Esophagus muscularis mucosa (tissue), 4 donors: ENCODE data around the gene BANF1. TPM values are rescaled to one million over a fixed set of nuclear protein-coding genes. Genes with fewer than 3 reads are reported as not detected.

ENCODE experiments used
- DNase-seq: peaks from one replicate; pipeline ENCODE4 v3.0.0-alpha.2; 2017; ENCODE audit errors: extremely low spot score
- H3K27ac ChIP-seq, 4 donors: fragments of 200-600 bp; sonication (generic); replicated peaks in 1 of 4; 1 replicate in 3 of 4; 2 replicates in 1 of 4; pipeline ENCODE4 v1.5.1; 2016 to 2019; ENCODE audit warnings: mild to moderate bottlenecking in 1 of 4
- H3K27me3 ChIP-seq, 4 donors: fragments of 200-600 bp; sonication (generic); one replicate each; pipeline versions ENCODE4 v1.5.1 to v1.6.0; 2016 to 2019
- H3K36me3 ChIP-seq, 4 donors: fragments of 200-600 bp; sonication (generic); one replicate each; pipeline ENCODE4 v1.5.1; 2016 to 2019
- H3K4me1 ChIP-seq, 4 donors: fragments of 200-600 bp; sonication (generic); one replicate each; pipeline ENCODE4 v1.5.1; 2016 to 2019
- H3K4me3 ChIP-seq, 4 donors: fragments of 200-600 bp; sonication (generic); 1 replicate in 2 of 4; 2 replicates in 2 of 4; pipeline ENCODE4 v1.5.1; 2016 to 2019; ENCODE audit warnings: mild to moderate bottlenecking in 4 of 4, moderate library complexity in 1 of 4
- H3K9me3 ChIP-seq, 4 donors: fragments of 200-600 bp; sonication (generic); 1 replicate in 3 of 4; 2 replicates in 1 of 4; pipeline ENCODE4 v1.5.1; 2016 to 2019
- CTCF ChIP-seq, 3 experiments: fragments of 200-600 bp in 2 of 3; fragments of 450-650 bp in 1 of 3; sonication (generic) in 2 of 3; IDR thresholded peaks; one replicate each; pipeline ENCODE4 v1.5.1; 2017 to 2019; ENCODE audit warnings: antibody characterized with exemption in 3 of 3, mild to moderate bottlenecking in 2 of 3, moderate library complexity in 1 of 3
- EP300 ChIP-seq: sonication (generic); formaldehyde crosslinking; IDR thresholded peaks from one replicate; pipeline ENCODE4 v1.6.1; 2017; ENCODE audit warnings: antibody characterized with exemption
- POLR2A ChIP-seq: fragments of 450-650 bp; IDR thresholded peaks from one replicate; pipeline ENCODE4 v1.6.1; 2017; ENCODE audit warnings: antibody characterized with exemption, moderate library complexity, mild to moderate bottlenecking, low read depth
- POLR2AphosphoS5 ChIP-seq, 2 donors: sonication (generic); formaldehyde crosslinking; IDR thresholded peaks; one replicate each; pipeline ENCODE4 v1.6.1; 2017; ENCODE audit warnings: antibody characterized with exemption in 2 of 2
- WGBS: methylation state at CpG from one replicate; pipeline ENCODE4 v1.1.5; 2018; 5-methylcytosine and 5-hydroxymethylcytosine counted together
- intact Hi-C: fragments of 100-400 bp; cut with DNase I; formaldehyde crosslinking; loops from one replicate; pipeline ENCODE4 v1.15.1; 2023
- total RNA-seq, 4 donors: library from RNA; depleted of rRNA; stranded (reverse); fragments of >200 nt; gene quantifications; one replicate each; pipeline versions ENCODE4 v1.1.0 to v1.2.1, GENCODE V29; 2016

The BANF1 gene
- total RNA-seq, 4 donors from 2014 or later: 46.9 to 72.5 (median 57.9) TPM

GRCh38 chr11:65981101-65981740 lies 21.1 kb upstream of the BANF1 start:
- Histone ChIP-seq H3K9me3 (no peaks in the 10 kb centered on the region), H3K4me1 (peaks cover 0 to 16% (median 8%) of the 10 kb centered on the region in 4 donors), H3K36me3 (peaks cover 28 to 42% (median 40%) of the 10 kb centered on the region in 4 donors), H3K27me3 (no peaks in the 10 kb centered on the region), H3K4me3 (no peak overlapping the region), H3K27ac (no peak overlapping the region)
- TF ChIP-seq POLR2AphosphoS5 (IDR thresholded peaks at IDR 0.05) (no peak), EP300 (no peak), CTCF (IDR thresholded peaks at IDR 0.05) (no peak)
- DNase-seq: no peak
- intact Hi-C loops: loop anchor here (10.0 kb wide), 1 partner anchor 56 kb away; no protein-coding TSS in a partner anchor
- 78% methylated on average over 9 of the region's 12 CpGs for WGBS

- Histone ChIP-seq H3K36me3 (peaks cover 22 to 32% (median 31%) of the 10 kb centered on the region in 4 donors), H3K27ac (no peak overlapping the region), H3K4me3 (no peak overlapping the region), H3K9me3 (no peaks in the 10 kb centered on the region), H3K27me3 (no peaks in the 10 kb centered on the region), H3K4me1 (peaks cover 0 to 16% (median 8%) of the 10 kb centered on the region in 4 donors)
- TF ChIP-seq POLR2AphosphoS5 (IDR thresholded peaks at IDR 0.05) (peak in 1 of 2 donors; percentile 20), EP300 (no peak), CTCF (IDR thresholded peaks at IDR 0.05) (no peak), POLR2A (no peak)
- intact Hi-C loops: loop anchor here (10.0 kb wide), 1 partner anchor 57 kb away; no protein-coding TSS in a partner anchor
- 73% methylated on average over 14 of the region's 16 CpGs for WGBS
- DNase-seq: no peak
These were observed 20.1 kb upstream of the BANF1 start for GRCh38 chr11:65981972-65982823.

- no peaks in the 10 kb centered on the region for H3K9me3 ChIP-seq
- H3K4me3 ChIP-seq: no peak overlapping the region
- intact Hi-C loops: loop anchor here (10.0 kb wide), 1 partner anchor 58 kb away; no protein-coding TSS in a partner anchor
- H3K27ac ChIP-seq: peak overlapping the region in 1 of 4 donors; percentile 20
- 76% methylated on average over 20 of the region's 22 CpGs for WGBS
- no peak for DNase-seq
- no peaks in the 10 kb centered on the region for H3K27me3 ChIP-seq
- TF ChIP-seq POLR2A (no peak), CTCF (IDR thresholded peaks at IDR 0.05) (no peak), POLR2AphosphoS5 (IDR thresholded peaks at IDR 0.05) (no peak), EP300 (no peak)
- peaks cover 0 to 16% (median 8%) of the 10 kb centered on the region in 4 donors for H3K4me1 ChIP-seq
- peaks cover 14 to 24% (median 22%) of the 10 kb centered on the region in 4 donors for H3K36me3 ChIP-seq
These were observed 19.3 kb upstream of the BANF1 start for GRCh38 chr11:65982824-65983588.

- Histone ChIP-seq H3K27me3 (no peaks in the 10 kb centered on the region), H3K36me3 (peaks cover 8 to 18% (median 17%) of the 10 kb centered on the region in 4 donors), H3K27ac (peak overlapping the region in 1 of 4 donors; percentile 20), H3K4me3 (no peak overlapping the region), H3K9me3 (no peaks in the 10 kb centered on the region), H3K4me1 (peaks cover 0 to 16% (median 8%) of the 10 kb centered on the region in 4 donors)
- no peak for TF ChIP-seq POLR2A
- no peak for TF ChIP-seq POLR2AphosphoS5 (IDR thresholded peaks at IDR 0.05)
- no peak for TF ChIP-seq CTCF (IDR thresholded peaks at IDR 0.05)
- no peak for TF ChIP-seq EP300
- intact Hi-C loops: loop anchor here (10.0 kb wide), 1 partner anchor 59 kb away; no protein-coding TSS in a partner anchor
- no peak for DNase-seq
- 86% methylated on average over 2 of the region's 5 CpGs for WGBS
These were observed 18.7 kb upstream of the BANF1 start for GRCh38 chr11:65983589-65983987.
